ENCODE results near the gene PDE2A.

Gene PDE2A

DNA sequence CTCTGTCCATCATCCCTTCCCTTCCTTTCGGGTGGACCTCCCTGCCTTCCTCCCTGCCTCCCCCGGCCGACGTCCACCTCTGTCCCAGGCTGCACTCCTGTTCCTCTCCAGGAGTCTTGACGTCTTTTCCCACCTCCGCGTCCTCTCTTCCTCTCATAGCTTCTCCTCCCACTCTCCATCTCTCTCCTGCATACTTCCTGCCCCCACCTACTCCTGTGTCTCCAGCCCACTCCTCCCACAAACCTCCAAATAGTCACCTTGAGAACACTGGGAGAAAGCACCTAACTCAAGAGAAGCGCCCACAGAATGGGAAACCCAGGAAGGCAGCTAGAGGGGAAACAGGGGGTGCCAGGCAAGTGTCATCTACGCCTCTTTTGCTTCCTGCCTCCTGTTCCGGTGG, 60.8 kb downstream of the PDE2A start:
- DNase-seq (ENCODE audit: low spot score), result no peak

DNA sequence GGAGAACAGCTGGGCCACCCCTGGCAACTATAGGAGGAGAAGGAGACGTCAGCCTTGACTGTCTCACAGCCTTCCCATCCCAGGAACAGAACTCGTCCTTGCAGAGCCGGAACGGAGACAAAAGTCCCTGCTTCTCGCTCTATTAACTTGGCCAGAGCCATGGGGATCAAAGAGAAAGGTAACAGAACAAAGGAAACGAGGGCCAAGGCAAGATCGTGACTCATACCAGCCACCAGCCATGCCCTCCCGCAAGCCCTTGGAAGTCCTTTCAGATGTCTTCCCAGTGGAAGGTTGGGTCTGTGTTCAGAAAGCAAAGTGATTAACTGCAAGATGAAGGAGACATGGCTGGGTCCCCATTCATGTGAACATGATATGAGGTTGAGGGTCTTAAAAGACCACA, 64.7 kb downstream of the PDE2A start:
- DNase-seq (ENCODE audit: low spot score), result no peak

DNA sequence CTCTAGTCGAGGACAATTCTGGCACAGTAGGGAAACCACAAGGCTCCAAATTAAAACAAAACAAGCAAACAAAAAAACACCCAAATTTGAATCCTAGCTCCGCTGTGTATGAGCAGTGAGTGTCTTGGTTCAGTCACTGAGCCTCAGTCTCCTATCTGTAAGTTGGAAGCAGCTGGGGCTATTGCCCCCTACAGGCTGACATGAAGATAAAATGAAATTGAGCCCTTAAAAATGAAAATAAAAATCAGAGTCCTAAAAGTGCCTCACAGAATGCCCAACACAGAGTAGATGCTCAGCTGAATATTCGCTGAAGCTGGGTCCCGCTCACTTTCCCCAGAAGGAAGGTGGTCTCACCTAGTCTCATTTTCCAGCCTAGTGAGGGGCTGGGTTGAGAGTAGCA, 65.2 kb downstream of the PDE2A start:
- no peak for DNase-seq (ENCODE audit: low spot score)

DNA sequence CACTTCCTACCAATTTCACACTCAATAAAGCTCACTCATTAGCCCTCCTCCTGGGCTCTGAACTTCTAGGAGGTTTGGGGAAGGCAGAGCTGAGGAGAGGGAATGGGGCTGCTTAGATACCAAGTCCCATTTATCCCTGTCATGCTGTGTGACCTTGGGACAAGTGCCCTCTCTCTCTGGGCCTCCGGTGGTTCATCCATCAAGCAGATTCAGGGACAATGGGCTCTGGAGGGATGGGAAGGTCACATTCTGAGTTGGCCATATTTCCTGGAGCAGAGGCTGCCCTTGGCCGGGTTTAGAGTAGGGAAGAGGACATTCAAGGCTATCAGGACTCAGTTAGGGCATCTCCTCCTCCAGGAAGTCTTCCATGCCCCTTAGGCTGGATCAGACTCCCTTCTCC, 66.7 kb downstream of the PDE2A start:
- DNase-seq (ENCODE audit: low spot score), result no peak

DNA sequence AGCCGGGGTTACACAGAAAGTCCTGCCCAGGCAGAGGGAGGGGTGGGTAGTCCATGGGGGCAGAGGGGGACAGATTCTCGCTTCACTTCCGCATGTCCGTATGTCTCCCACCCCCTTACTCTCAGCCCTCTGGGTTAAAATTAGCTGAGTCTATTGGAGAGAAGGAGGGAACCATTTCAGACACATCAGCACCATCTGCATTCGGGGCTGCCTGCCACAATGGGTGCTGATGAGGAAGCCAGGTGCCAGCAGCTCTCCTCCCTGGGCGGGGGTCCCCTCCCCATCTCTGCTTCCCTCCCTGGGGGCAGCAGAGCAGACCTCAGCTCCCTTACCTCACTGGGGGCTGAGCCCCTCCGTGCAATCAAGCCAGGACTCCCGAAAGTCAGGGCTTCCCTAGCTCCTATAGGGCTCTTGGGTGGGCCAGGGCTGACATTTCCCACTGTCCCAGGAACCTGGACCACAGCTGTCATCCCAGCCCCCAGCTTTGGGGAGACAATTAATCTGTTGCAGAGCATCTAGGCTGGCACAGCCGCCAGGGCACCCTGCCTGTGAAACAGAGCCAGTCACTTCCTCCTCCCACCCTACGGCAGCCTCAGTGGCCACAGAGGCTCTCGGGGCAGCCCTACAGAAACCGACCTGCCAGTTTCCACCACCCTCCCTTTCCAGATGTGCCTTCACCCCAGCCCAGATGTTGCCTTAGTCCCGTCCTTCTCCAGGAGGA, 67.3 kb downstream of the PDE2A start:
- no peak for DNase-seq (ENCODE audit: low spot score)

DNA sequence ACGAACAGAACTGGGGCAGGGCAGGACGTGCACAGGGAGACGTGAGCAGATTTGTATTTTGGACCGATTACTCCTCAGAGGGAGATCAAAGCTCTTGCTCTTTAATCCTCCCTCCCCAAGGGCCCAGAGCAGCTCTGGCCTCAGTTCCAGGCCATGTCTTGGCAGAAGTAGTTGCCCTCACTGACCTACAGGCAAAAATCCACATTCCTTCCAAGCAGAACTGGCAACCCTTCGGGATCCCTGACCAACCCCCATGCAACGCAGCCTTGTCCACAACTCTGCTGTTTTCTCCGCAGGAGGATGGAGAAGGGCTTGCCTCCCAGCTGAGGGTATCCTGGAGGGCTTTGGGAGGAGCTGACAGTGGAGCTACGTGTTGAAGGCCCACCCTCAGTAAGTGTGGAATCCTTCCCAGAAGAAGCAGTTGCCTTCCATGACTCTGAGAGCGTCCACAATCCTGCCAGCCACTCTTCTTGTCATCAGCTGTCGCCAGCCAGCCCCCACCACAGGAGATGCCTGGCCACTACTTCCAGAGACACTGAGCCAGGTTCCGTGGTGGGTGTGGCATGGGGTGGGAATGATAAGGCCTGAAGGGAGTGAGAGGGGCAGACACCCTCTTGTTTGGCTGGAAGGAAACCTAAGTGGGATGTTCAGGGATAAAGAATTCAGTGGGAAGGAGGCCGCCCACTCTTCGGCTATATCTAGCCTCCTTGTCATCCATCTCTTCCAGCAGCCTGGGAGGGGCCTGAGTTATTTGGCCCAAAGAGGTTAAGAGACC, 68.1 kb downstream of the PDE2A start:
- DNase-seq (ENCODE audit: low spot score), result no peak

DNA sequence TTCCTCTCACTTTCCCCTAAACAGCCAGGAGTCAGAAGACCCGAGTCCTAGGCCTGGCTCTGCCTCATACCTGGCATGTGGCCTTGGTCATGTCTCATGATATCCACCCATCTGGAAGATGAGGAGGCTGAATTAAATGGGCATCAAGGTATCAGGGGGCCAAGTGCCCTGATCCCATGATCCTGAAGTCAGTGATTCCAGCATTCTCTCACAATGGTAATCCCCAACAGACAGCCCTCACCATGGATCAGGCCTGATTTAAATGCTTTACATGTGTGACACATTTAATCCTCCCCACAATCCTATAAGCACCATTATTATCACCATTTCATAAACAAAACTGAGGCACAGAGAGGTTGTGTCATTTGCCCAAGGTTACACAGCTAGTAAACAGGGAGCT, 70.0 kb downstream of the PDE2A start:
- no peak for DNase-seq (ENCODE audit: low spot score)

DNA sequence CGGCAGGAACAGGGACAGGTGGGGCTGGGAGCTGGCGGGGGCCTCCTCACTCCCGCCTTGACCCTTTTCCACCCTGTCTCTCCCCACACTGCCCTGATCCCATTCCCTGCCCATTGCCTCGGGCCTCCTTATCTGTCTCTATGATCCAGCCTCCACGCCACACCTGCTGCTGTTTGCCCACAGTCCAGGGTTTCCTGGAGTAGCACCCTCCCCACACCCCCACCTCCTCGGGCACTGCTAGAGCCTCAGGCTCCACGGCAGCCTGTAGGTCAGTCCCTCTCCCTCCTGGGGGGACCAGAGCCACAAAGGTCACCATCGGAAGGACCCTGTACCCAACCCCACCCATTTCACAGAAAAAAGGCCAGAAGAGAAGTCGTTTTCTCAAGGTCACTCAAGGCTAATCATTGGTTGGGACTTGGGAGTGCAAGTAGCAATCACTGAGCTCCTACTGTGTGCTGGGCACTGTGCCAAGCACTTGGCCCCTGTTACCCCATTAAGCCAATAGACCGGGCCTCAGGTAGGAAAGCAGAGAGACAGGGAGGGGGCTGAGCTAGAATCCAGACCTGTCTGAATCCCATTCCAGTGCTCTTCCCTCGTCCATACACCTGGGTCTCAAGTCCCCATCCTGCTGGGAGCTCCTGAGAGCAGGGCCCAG, 71.8 kb downstream of the PDE2A start:
- DNase-seq (ENCODE audit: low spot score), result no peak

DNA sequence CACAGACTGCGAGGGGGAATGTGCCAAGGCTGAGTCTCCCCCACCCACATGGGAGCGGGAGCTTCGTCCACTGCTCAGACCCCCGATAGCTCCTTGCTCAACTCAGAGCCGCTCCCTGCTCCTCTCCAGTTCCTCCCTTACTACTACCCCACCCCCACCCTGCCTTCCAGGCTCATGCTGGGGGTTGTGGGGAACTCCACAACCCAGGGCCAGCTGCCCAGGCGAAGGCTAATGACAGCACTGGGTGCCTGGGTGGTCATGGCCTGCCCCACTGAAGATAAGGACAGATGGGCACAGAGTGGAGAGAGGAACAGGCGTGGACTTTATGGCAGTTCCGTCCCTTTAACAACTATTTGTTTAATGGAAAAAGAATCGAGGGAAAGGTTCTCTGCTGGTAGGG, 73.7 kb downstream of the PDE2A start:
- no peak for DNase-seq (ENCODE audit: low spot score)

DNA sequence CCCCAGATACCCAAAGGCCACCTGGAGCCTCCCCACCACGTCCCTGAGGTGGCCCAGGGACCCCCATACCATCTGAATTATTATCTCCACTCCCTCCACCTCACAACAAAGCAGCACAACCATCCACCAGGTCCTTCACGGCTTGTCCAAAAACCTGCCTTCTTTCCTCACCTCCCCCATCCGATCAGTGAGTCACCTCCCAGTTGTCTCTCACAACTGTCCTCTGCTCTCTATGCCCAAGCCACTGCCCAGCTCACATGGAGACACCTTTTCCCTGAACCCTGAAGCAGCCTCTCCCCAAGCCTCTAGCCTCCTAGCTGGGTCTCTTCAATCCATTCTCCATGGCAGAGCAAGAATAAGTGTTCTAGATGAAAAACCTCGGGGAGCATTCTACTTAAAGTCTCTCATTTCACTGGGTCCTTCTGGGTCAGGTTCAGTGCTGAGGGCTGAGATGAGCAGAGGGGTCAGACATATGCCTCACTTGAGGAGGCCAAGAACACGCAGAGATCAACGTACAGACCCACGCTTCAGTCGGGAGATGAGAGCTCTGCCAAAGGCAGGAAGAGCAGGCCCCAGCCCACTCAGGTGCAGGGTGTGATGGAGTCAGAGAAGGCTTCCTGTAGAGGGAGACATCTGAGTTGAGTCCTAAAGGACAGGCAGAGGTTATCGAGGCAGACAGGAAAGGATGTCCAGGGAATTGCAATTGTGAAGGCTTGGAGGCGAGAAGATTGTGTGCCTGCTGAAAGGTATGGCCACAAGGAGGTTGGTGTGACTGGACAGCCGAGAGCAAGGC, 74.7 kb downstream of the PDE2A start:
- no peak for DNase-seq (ENCODE audit: low spot score)

DNA sequence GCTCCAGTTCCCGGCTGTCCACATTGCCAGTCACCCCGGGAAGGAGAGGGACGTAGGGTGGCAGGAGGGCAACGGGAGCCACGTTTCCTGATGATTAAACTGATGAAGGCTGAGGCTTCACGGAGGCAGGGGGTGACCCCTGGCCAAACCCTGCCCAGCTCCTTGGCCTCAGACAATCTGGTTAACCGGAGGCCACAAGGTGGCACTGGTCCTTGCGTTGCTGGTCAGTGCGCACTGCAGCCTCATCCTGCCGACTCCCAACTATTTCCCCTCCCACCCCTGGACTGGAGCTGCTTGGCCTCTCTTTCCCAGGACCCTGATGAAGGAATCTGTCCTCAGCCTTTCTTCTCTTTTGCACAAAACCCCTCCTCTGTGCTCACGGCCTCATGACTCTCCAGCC, 75.3 kb downstream of the PDE2A start:
- peak; percentile 72 for DNase-seq (ENCODE audit: low spot score)

DNA sequence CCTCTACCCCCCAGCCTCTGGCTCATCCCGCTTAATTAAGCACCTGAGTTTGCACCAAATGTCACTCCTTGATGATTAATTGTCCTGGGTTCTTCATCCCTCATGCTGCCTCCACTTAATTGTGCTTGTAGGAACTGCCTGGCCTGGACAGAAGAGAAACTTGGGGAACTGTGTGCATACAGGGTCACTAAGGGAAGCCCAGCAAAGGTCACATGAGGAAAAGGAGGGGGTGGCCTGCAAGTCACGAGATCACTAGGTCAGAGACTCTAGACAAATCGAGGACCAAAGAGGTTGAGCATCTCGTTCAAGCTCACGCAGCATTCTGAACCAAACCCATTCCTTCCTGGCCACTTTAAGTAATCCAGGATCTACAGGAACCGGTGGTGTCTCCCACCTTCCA, 75.8 kb downstream of the PDE2A start:
- no peak for DNase-seq (ENCODE audit: low spot score)

DNA sequence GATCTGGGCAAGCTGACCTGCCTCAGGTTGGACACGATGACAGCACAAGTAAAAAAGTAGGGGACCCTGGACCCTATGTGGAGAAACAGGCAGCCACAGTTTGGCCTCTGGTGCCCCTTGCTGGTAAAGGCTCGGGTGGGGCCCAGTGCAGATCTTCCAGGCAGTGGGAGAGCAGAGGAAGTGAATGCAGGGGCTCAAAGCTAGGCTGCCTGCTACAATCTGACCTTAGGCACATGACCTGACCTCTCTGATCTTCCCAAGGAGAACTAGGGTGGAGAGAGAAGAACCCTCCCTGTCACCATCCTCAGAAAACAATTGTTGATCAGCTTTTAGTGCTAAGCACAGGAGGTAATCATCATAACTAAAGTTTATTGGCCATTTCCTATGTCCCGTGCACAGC, 76.5 kb downstream of the PDE2A start:
- DNase-seq (ENCODE audit: low spot score), result no peak

DNA sequence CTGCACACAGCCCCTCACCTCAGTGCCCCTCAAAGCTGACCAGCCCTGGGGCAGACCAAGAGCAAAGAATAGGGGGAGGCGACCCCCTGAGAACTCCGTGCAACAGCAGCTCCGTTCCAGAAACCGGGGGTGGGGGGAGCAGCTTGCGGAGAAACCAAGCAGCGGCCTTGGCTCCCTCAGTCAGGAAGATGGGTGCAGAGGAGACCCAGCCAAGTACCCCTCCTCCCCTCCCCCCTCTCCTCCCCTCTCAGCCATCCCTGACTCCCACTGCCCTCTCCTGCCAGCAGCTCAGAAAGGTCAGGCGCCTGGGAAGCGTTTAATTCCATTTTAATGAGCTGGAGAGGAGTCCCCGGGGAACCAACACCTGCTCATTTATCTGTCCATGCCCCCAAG, 78.9 kb downstream of the PDE2A start:
- no peak for DNase-seq (ENCODE audit: low spot score)

DNA sequence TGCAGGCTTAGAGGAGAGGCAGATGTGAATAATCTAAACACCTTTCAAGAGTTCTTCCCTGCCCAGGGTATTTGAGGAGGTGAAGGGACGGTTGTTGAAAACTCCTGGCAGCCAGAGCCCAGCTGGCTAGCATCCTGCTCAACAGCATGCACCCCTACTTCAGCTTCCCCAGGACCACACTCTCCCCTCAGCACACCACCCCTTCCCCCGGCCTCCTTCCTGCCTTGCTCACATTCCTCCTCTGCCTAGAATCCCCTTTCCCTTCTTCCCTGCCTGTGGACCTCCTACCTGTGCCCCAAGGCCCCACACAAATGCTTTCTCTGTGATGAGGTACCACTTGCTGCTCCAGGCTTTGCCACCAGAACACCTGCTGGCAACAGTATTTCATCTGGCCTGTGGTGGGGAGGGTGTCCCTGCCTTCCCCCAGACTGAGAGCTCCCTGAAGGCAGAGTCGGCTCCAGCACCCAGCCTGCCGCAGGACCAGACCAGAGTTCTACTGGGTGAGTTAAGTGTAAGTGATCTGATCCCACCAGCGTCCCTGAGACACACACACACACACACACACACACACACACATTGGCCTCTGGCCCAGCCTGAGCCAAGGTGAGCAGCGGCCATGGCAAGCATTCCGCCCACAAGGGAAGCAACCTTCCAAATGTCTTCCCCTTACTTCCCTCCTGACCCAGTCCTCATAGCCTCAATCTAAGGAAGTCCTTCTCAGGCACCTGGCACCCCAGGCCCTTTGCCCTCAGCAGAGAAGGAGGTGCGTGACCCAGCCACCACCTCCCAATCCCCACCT, 79.5 kb downstream of the PDE2A start:
- DNase-seq (ENCODE audit: low spot score), result no peak

DNA sequence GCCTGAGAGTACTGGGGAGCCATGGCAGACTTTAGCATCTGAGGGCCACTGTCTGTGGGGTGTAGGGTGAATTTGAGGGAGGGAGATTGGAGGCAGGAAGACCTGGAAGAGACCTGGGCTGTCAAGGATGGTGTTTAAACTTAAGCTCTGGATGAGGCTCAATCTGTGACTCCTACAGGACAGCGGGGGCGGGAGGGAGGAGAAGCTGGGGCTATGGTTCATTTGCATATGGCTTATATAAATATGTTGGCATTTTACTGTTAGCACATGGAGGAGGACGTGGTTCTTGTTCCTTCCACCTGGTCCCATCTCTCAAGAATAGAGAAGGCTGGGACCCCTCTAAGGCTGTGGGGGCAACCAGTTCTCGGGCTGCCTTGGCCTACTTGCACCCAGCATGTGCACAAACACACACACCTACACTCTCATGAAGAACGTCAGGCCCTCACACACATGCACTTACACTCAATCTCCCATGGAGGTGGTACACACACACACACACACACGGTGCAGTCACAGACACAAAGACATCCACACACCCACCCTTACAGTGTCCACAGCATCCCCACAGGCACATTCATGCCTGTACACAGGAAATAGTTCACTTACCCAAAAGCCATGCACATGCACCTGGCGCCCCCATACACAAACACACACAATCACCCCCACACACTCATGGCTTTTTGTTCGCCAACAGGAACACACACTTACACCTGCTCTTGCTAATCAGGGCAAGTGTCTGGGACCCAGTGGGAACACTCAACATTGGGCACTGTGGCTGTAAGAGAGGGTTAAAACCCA, 81.3 kb downstream of the PDE2A start:
- DNase-seq (ENCODE audit: low spot score), result no peak

DNA sequence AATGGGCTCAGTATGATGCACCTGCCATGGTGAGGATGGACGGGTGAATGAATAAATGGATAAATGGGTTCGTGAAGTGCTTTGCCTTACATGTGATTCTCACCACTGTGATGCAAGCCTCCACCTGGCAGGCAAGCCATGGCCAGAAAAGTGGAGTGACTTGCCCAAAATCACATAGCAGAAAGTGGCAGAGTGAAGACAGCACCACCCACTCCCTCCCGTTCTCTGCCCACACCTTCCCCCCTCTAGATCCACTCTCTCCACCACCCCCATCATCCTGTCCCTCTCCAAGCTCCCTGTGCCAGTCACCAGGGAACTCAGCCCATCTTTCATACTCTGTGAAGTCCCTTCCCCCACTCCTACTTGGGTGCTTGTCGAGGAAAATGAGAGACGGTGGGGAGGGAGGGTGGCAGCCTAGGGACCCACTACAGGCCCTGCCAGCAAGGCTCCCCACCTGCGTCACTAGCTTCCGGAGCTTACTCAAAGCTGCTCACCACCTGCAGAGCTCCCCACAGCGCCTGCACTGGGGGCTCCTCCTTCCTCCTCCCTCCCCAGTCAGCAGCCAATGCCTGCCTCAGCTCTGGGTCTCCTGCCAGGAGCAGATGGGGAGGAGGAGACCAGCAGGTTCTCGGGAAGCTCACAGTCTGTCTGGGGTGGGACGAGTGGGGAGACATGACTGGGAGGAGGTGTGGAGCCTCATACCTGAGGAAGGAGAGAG, 82.3 kb downstream of the PDE2A start:
- no peak for DNase-seq (ENCODE audit: low spot score)

DNA sequence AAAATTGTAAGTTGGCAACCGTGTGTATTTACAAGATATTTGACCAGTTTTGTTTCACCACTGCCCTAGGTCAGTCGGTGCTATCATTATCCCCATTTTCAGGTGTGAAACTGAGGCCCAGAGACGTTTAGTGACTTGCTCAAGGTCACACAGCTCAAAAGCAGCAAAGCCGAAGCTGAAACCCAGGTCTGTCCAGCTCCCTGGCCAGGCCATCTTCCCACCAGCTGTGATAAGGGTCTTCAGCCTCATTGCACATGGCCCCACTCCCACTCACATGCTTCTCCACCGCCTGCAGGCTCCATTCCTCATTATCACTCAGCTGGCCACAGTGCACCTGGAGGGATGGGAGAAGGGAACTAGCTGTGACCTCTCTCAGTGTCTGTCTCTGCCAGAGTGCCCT, 83.2 kb downstream of the PDE2A start:
- DNase-seq (ENCODE audit: low spot score), result no peak

DNA sequence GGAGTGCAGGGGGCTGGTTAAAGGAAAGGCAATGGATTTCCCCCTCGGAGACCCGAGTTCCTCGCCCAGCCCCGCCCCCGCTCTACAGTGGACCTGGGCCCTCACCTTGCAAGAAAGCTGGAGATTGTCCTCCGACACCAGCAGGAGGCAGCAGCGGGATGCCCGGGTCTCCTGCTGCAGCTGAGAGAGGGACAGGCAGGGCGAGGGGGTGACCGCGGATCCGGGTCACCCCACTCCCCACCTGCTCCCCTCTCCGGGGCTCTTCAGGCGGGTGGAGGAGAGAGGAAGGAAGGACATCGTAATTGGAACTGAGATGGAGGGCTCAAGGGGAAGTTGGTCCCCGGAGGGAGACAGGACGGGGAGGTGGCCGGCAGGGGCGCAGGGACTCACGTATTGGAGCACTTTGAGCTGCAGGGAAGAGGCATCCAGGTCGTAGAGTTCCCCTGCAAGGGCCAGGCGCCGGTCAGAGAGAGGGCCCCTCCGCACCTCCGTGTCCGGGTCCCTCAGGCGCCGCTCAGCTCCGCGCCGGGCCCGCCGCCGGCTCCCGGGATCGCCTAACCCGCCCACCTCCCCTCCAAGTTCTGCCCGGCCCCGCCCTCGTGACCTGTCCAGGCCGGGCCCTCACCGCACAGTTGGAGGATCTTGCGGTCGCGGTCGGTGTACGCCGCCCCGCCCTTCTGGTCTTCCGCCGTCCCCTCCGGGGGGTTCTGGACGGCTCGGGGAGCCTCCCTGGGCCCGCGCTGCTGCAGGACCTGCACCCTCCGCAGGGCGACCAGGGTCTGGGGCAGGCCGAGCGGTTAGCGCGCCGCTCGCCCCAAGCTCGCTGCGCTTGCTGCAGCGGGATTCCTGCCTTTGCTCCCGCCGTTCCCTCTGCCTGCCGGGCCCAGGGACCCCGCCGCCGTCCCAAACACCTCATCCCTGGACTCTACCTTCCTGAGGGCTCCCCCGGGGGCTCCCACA, 84.1 kb downstream of the PDE2A start:
- DNase-seq (ENCODE audit: low spot score), result no peak
